Gastrocnemius medialis (tissue), 4 donors: ENCODE data around the gene NPL. TPM values are rescaled to one million over a fixed set of nuclear protein-coding genes. Genes with fewer than 3 reads are reported as not detected.

Experiments
- ATAC-seq, 2 donors: fragments of 150-250 bp; one replicate each; pipeline ENCODE4 v1.9.1; 2016
- DNase-seq, 2 donors: peaks; one replicate each; pipeline ENCODE4 v3.0.0-alpha.2; 2019
- H3K27ac ChIP-seq, 4 donors: fragments of 200-600 bp; sonication (generic); 1 replicate in 1 of 4; 2 replicates in 3 of 4; pipeline ENCODE4 v1.5.1; 2016 to 2018; ENCODE audit warnings: mild to moderate bottlenecking in 2 of 4, moderate library complexity in 1 of 4
- H3K27me3 ChIP-seq, 3 donors: fragments of 200-600 bp; sonication (generic) in 2 of 3; 1 replicate in 1 of 3; 2 replicates in 2 of 3; pipeline versions ENCODE4 v1.5.1 to v1.6.0; 2016 to 2019; ENCODE audit warnings: mild to moderate bottlenecking in 1 of 3, moderate library complexity in 1 of 3
- H3K36me3 ChIP-seq, 2 donors: fragments of 200-600 bp; sonication (generic) in 1 of 2; one replicate each; pipeline ENCODE4 v1.5.1; 2017 to 2018
- H3K4me1 ChIP-seq, 2 donors: fragments of 200-600 bp; sonication (generic) in 1 of 2; one replicate each; pipeline ENCODE4 v1.5.1; 2016 to 2017; ENCODE audit warnings: mild to moderate bottlenecking in 2 of 2
- H3K4me3 ChIP-seq, 4 donors: fragments of 200-600 bp; sonication (generic) in 3 of 4; 1 replicate in 1 of 4; 2 replicates in 3 of 4; pipeline ENCODE4 v1.5.1; 2016 to 2019; ENCODE audit warnings: mild to moderate bottlenecking in 2 of 4
- H3K9me3 ChIP-seq, 3 donors: fragments of 200-600 bp; sonication (generic) in 2 of 3; 1 replicate in 1 of 3; 2 replicates in 2 of 3; pipeline ENCODE4 v1.5.1; 2016 to 2019
- POLR2A ChIP-seq, 2 donors: fragments of 450-650 bp; IDR thresholded peaks; one replicate each; pipeline ENCODE4 v1.6.1; 2017; ENCODE audit warnings: antibody characterized with exemption in 2 of 2, mild to moderate bottlenecking in 2 of 2, moderate library complexity in 2 of 2
- in situ Hi-C, 4 donors: fragments of 200-750 bp; cut with MboI; loops; one replicate each; pipeline versions ENCODE4 v1.15.0 to v1.8.0; 2017; ENCODE audit warnings: low sequenced_read_pairs in 4 of 4
- intact Hi-C: fragments of 100-400 bp; cut with DNase I; formaldehyde crosslinking; loops from one replicate; pipeline ENCODE4 v1.15.1; 2023; ENCODE audit warnings: low total_unique reads
- total RNA-seq, 4 donors: library from RNA; depleted of rRNA; stranded (reverse); fragments of >200 nt; gene quantifications; one replicate each; pipeline versions ENCODE4 v1.1.0 to v1.2.3, GENCODE V29; 2016
- TF ChIP-seq, protein P1 (sequence below), 5 experiments: fragments of 450-650 bp in 3 of 5; fragments of 200-600 bp in 2 of 5; sonication (generic) in 2 of 5; IDR thresholded peaks in 4 of 5; conservative IDR thresholded peaks in 1 of 5; 1 replicate in 4 of 5; 2 replicates in 1 of 5; pipeline ENCODE4 v1.5.1; 2016 to 2019; ENCODE audit warnings: antibody characterized with exemption in 5 of 5, mild to moderate bottlenecking in 3 of 5, moderate library complexity in 3 of 5

NPL gene
- total RNA-seq, 4 donors from 2014 or later: 2.7 to 6.5 (median 4.3) TPM

DNA sequence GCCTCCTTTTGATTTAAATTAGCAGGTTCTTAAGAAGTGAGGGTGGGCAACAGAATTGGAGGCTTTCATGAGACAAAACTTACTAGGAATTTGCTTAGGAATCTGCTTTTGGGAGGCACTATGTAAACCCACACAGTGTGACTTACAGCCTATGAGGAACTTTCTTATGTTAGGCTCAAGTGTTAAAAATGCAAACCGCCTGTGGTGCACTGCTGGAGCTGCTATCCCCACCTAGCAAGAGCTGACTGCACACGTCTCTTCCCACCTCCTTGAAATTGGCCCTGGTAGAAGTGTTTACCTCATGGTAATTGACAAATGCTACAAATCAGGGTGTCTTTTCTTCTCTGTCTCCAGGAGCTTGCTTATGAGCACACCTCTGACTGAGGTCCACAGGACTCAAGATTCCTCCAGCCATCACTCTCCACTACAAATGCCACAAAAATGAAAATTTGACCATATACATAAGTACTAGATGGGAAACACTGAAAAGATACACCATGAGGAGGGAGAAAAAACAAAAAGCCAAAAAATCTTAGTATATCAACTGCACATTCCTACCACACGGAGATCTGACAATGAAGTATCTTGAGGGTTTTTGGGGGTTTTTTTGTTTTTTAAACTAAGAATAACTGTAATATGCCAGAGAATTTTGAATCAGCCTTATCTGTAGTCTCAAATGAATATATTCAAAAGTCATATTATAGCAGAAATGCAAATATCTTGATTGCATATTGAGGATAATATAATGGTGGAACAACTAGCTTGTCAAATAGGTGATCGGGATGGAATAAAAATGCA lies 18.2 kb upstream of the NPL start:
- Histone ChIP-seq H3K4me1 (peaks cover 10 to 16% of the 10 kb centered on the region in 2 donors), H3K9me3 (no peaks in the 10 kb centered on the region), H3K27me3 (no peaks in the 10 kb centered on the region), H3K36me3 (no peaks in the 10 kb centered on the region), H3K27ac (no peak overlapping the region), H3K4me3 (no peak overlapping the region)
- TF ChIP-seq, protein P1, sequence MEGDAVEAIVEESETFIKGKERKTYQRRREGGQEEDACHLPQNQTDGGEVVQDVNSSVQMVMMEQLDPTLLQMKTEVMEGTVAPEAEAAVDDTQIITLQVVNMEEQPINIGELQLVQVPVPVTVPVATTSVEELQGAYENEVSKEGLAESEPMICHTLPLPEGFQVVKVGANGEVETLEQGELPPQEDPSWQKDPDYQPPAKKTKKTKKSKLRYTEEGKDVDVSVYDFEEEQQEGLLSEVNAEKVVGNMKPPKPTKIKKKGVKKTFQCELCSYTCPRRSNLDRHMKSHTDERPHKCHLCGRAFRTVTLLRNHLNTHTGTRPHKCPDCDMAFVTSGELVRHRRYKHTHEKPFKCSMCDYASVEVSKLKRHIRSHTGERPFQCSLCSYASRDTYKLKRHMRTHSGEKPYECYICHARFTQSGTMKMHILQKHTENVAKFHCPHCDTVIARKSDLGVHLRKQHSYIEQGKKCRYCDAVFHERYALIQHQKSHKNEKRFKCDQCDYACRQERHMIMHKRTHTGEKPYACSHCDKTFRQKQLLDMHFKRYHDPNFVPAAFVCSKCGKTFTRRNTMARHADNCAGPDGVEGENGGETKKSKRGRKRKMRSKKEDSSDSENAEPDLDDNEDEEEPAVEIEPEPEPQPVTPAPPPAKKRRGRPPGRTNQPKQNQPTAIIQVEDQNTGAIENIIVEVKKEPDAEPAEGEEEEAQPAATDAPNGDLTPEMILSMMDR (IDR thresholded peaks at IDR 0.05 in 4 of 5, conservative IDR thresholded peaks at IDR 0.05 in 1 of 5): no peak
- no peak for TF ChIP-seq POLR2A (IDR thresholded peaks at IDR 0.05)
- in situ Hi-C loops (loop anchor here in 2 of 4 donors (25.0 kb wide), 1 partner anchor 334 kb away; no protein-coding TSS in a partner anchor), intact Hi-C loops (no loop called here)
- DNase-seq (no peak), ATAC-seq (no peak)

DNA sequence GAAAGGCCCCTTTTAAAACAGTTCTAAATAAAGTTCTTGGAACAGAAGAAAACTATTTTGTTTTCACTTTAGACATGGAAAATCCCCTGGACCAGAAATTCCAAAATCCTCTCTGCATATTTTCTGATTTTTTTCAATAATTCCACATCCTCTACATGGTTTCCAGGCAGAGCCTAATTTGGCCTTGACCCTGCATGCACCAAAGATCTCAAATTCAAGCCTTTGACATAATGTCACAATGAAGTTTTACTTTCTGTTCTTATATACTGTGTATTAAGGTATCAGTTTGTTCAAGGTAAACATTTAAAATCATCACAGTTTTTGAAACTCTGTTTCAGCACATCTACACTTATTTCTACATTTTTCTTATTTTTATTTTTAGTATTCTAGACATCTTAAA lies 12.2 kb upstream of the NPL start:
- Histone ChIP-seq H3K36me3 (no peaks in the 10 kb centered on the region), H3K9me3 (no peaks in the 10 kb centered on the region), H3K27me3 (no peaks in the 10 kb centered on the region), H3K27ac (no peak overlapping the region), H3K4me3 (no peak overlapping the region), H3K4me1 (no peaks in the 10 kb centered on the region)
- no peak for DNase-seq
- intact Hi-C loops: no loop called here
- in situ Hi-C loops: loop anchor here (25.0 kb wide), 2 partner anchors 340 to 690 kb away; no protein-coding TSS in a partner anchor
- no peak for ATAC-seq
- no peak for TF ChIP-seq POLR2A (IDR thresholded peaks at IDR 0.05)
- TF ChIP-seq, protein P1 (IDR thresholded peaks at IDR 0.05 in 4 of 5, conservative IDR thresholded peaks at IDR 0.05 in 1 of 5): no peak

DNA sequence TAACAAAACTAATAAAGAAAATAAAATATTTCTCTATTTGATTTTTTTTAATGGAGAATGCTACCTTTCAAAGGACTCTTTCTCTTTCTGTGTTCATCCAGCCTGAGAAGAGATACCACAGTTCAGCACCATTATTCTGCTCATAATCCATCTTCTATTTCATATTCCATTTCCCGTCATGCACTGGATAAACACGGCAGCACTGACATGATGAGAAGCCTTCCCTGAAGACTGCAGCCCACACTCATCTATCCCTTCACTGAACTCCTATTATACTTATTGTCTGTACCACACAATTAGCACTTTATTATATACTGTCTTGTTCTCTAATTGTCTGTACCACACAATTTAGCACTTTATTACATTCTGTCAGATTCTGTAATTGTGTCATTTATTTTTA lies 10.7 kb upstream of the NPL start:
- in situ Hi-C loops: loop anchor here (25.0 kb wide), 2 partner anchors 342 to 692 kb away; no protein-coding TSS in a partner anchor
- no peaks in the 10 kb centered on the region for H3K27me3 ChIP-seq
- ATAC-seq (no peak), DNase-seq (no peak)
- no peaks in the 10 kb centered on the region for H3K4me1 ChIP-seq
- no peak overlapping the region for H3K4me3 ChIP-seq
- intact Hi-C loops: no loop called here
- H3K27ac ChIP-seq: no peak overlapping the region
- no peaks in the 10 kb centered on the region for H3K36me3 ChIP-seq
- TF ChIP-seq, protein P1 (IDR thresholded peaks at IDR 0.05 in 4 of 5, conservative IDR thresholded peaks at IDR 0.05 in 1 of 5): no peak
- no peak for TF ChIP-seq POLR2A (IDR thresholded peaks at IDR 0.05)
- H3K9me3 ChIP-seq: no peaks in the 10 kb centered on the region

DNA sequence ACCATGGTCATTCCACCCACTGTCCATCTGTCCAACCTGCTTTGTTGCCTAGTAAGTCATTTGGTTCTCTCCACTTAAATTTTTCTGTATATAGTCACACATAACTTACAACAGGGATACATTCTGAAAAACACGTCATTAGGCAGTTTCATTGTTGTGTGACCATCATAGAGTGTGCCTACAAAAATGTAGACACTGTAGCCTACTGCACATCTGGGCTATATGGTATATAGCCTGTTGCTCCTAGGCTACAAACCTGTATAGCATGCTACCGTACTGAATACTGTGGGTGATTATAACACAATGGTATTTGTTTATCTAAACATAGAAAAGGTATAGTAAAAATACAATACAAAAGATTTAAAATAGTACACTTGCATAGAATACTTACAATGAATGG lies 10.0 kb upstream of the NPL start:
- TF ChIP-seq POLR2A (IDR thresholded peaks at IDR 0.05): no peak
- TF ChIP-seq, protein P1 (IDR thresholded peaks at IDR 0.05 in 4 of 5, conservative IDR thresholded peaks at IDR 0.05 in 1 of 5): no peak
- no peaks in the 10 kb centered on the region for H3K27me3 ChIP-seq
- H3K27ac ChIP-seq: no peak overlapping the region
- ATAC-seq (no peak), DNase-seq (no peak)
- H3K4me1 ChIP-seq: no peaks in the 10 kb centered on the region
- H3K36me3 ChIP-seq: no peaks in the 10 kb centered on the region
- intact Hi-C loops (no loop called here), in situ Hi-C loops (loop anchor here (25.0 kb wide), 2 partner anchors 342 to 692 kb away; no protein-coding TSS in a partner anchor)
- H3K9me3 ChIP-seq: no peaks in the 10 kb centered on the region
- no peak overlapping the region for H3K4me3 ChIP-seq
